Gastrocnemius medialis (tissue), 4 donors: ENCODE results near the gene SMIM13. TPM values are rescaled to one million over a fixed set of nuclear protein-coding genes. Genes with fewer than 3 reads are reported as not detected.
A peak's percentile ranks its signal among the peaks of the same experiment; 100 is the strongest.

ENCODE experiments used
- ATAC-seq, 2 donors: fragments of 150-250 bp; one replicate each; pipeline ENCODE4 v1.9.1; 2016
- DNase-seq, 2 donors: peaks; one replicate each; pipeline ENCODE4 v3.0.0-alpha.2; 2019
- H3K27ac ChIP-seq, 4 donors: fragments of 200-600 bp; sonication (generic); 1 replicate in 1 of 4; 2 replicates in 3 of 4; pipeline ENCODE4 v1.5.1; 2016 to 2018; ENCODE audit warnings: mild to moderate bottlenecking in 2 of 4, moderate library complexity in 1 of 4
- H3K27me3 ChIP-seq, 3 donors: fragments of 200-600 bp; sonication (generic) in 2 of 3; 1 replicate in 1 of 3; 2 replicates in 2 of 3; pipeline versions ENCODE4 v1.5.1 to v1.6.0; 2016 to 2019; ENCODE audit warnings: mild to moderate bottlenecking in 1 of 3, moderate library complexity in 1 of 3
- H3K36me3 ChIP-seq, 2 donors: fragments of 200-600 bp; sonication (generic) in 1 of 2; one replicate each; pipeline ENCODE4 v1.5.1; 2017 to 2018
- H3K4me1 ChIP-seq, 2 donors: fragments of 200-600 bp; sonication (generic) in 1 of 2; one replicate each; pipeline ENCODE4 v1.5.1; 2016 to 2017; ENCODE audit warnings: mild to moderate bottlenecking in 2 of 2
- H3K4me3 ChIP-seq, 4 donors: fragments of 200-600 bp; sonication (generic) in 3 of 4; 1 replicate in 1 of 4; 2 replicates in 3 of 4; pipeline ENCODE4 v1.5.1; 2016 to 2019; ENCODE audit warnings: mild to moderate bottlenecking in 2 of 4
- H3K9me3 ChIP-seq, 3 donors: fragments of 200-600 bp; sonication (generic) in 2 of 3; 1 replicate in 1 of 3; 2 replicates in 2 of 3; pipeline ENCODE4 v1.5.1; 2016 to 2019
- POLR2A ChIP-seq, 2 donors: fragments of 450-650 bp; IDR thresholded peaks; one replicate each; pipeline ENCODE4 v1.6.1; 2017; ENCODE audit warnings: antibody characterized with exemption in 2 of 2, mild to moderate bottlenecking in 2 of 2, moderate library complexity in 2 of 2
- in situ Hi-C, 4 donors: fragments of 200-750 bp; cut with MboI; loops; one replicate each; pipeline versions ENCODE4 v1.15.0 to v1.8.0; 2017; ENCODE audit warnings: low sequenced_read_pairs in 4 of 4
- intact Hi-C: fragments of 100-400 bp; cut with DNase I; formaldehyde crosslinking; loops from one replicate; pipeline ENCODE4 v1.15.1; 2023; ENCODE audit warnings: low total_unique reads
- total RNA-seq, 4 donors: library from RNA; depleted of rRNA; stranded (reverse); fragments of >200 nt; gene quantifications; one replicate each; pipeline versions ENCODE4 v1.1.0 to v1.2.3, GENCODE V29; 2016
- TF ChIP-seq, protein P1 (sequence below), 5 experiments: fragments of 450-650 bp in 3 of 5; fragments of 200-600 bp in 2 of 5; sonication (generic) in 2 of 5; IDR thresholded peaks in 4 of 5; conservative IDR thresholded peaks in 1 of 5; 1 replicate in 4 of 5; 2 replicates in 1 of 5; pipeline ENCODE4 v1.5.1; 2016 to 2019; ENCODE audit warnings: antibody characterized with exemption in 5 of 5, mild to moderate bottlenecking in 3 of 5, moderate library complexity in 3 of 5

The SMIM13 gene
- total RNA-seq, 4 donors from 2014 or later, result 9.9 to 12.8 (median 12.3) TPM

DNA sequence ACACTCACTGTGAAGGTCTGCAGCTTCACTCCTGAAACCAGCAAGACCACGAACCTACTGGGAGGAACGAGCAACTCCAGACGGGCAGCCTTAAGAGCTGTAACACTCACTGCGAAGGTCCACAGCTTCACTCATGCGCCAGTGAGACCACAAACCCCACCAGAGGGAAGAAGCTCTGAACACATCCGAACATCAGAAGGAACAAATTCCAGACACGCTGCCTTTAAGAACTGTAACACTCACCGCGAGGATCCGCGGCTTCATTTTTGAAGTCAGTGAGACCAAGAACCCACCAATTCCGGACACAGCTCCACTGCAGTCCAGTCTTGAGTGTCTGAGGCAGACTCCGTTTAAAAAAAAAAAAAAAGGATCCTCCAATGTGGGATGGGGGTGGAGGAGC lies 78.3 kb downstream of the SMIM13 start:
- intact Hi-C loops, result loop anchor here (1.0 to 5.0 kb wide), 3 partner anchors 60 to 324 kb away; partner anchors contain the start of gene NEDD9
- Histone ChIP-seq H3K4me1 (peaks cover 0 to 5% of the 10 kb centered on the region in 2 donors), H3K4me3 (no peak overlapping the region), H3K36me3 (no peaks in the 10 kb centered on the region), H3K27ac (no peak overlapping the region), H3K9me3 (no peaks in the 10 kb centered on the region), H3K27me3 (no peaks in the 10 kb centered on the region)
- ATAC-seq (no peak), DNase-seq (no peak)
- TF ChIP-seq, protein P1, sequence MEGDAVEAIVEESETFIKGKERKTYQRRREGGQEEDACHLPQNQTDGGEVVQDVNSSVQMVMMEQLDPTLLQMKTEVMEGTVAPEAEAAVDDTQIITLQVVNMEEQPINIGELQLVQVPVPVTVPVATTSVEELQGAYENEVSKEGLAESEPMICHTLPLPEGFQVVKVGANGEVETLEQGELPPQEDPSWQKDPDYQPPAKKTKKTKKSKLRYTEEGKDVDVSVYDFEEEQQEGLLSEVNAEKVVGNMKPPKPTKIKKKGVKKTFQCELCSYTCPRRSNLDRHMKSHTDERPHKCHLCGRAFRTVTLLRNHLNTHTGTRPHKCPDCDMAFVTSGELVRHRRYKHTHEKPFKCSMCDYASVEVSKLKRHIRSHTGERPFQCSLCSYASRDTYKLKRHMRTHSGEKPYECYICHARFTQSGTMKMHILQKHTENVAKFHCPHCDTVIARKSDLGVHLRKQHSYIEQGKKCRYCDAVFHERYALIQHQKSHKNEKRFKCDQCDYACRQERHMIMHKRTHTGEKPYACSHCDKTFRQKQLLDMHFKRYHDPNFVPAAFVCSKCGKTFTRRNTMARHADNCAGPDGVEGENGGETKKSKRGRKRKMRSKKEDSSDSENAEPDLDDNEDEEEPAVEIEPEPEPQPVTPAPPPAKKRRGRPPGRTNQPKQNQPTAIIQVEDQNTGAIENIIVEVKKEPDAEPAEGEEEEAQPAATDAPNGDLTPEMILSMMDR (IDR thresholded peaks at IDR 0.05 in 4 of 5, conservative IDR thresholded peaks at IDR 0.05 in 1 of 5), result no peak
- TF ChIP-seq POLR2A (IDR thresholded peaks at IDR 0.05), result no peak
- in situ Hi-C loops, result loop anchor here in 3 of 4 donors (10.0 kb wide), 1 partner anchor 323 kb away; no protein-coding TSS in a partner anchor

DNA sequence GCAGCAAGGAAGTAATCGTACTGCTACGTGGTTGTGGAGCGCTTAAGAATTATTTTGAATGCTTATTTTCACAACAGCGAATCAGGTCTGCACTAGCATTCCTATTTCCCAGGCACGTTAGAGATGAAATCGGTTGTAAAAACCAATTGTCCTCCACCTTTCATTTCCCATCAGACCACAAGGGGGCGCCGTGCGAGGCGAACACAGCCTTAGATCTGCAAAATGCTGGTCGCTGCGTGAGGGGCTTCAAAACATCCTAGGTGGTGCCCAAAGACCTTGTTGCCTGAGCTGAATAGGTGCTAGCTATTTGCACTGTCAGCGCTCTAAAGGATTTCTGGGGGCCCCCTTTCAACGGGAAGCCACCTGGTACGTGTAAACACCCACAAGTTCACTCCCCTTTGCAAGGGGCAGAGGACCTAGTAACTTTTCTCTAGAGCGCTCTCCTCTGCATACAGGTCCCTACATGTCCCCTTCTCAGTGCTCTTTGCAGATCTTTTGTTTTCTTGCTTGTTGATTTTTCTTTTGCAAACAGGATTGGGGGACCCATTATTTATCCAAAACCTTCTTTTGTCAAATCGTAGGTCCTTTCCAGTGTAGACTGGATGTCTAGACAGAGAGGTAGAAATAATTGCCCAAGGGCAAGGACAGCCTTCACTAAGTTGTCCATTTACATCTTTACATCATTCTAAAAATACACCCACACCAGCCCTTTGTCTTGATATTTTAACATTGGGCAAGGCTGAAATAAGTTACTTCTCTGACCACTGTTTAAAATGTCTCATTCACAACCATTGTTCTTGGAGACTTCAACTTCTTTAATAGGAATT lies 79.1 kb downstream of the SMIM13 start:
- Histone ChIP-seq H3K4me1 (peaks cover 0 to 5% of the 10 kb centered on the region in 2 donors), H3K4me3 (no peak overlapping the region), H3K9me3 (no peaks in the 10 kb centered on the region), H3K27ac (no peak overlapping the region), H3K27me3 (no peaks in the 10 kb centered on the region), H3K36me3 (no peaks in the 10 kb centered on the region)
- intact Hi-C loops, result loop anchor here (1.0 to 5.0 kb wide), 3 partner anchors 60 to 324 kb away; partner anchors contain the start of gene NEDD9
- ATAC-seq (peak in 1 of 2 donors; percentile 50), DNase-seq (peak in 1 of 2 donors; percentile 11)
- in situ Hi-C loops, result loop anchor here in 3 of 4 donors (10.0 kb wide), 1 partner anchor 322 kb away; no protein-coding TSS in a partner anchor
- no peak for TF ChIP-seq POLR2A (IDR thresholded peaks at IDR 0.05)
- TF ChIP-seq, protein P1 (IDR thresholded peaks at IDR 0.05 in 4 of 5, conservative IDR thresholded peaks at IDR 0.05 in 1 of 5), result peak; percentile 63 to 85 (median 76)

DNA sequence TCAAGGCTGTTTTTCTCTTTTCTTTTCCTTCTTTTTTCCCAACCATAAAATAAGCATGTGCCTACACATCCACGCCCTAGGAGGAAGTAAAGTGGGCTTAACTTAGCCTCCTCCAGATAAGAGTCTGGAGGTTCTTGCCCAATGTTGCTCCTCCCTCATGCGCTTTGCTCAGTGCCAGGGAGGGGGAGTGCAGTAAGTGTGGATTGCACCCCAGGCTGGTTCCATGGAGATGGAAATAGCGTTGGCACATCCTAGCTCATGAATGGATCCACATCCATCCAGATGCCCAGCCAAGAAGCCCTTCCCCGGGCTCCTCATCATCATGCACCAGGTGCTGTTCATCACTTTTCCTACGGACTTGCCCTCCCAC lies 80.6 kb downstream of the SMIM13 start:
- DNase-seq (no peak), ATAC-seq (no peak)
- Histone ChIP-seq H3K4me1 (peaks cover 0 to 5% of the 10 kb centered on the region in 2 donors), H3K27me3 (no peaks in the 10 kb centered on the region), H3K36me3 (no peaks in the 10 kb centered on the region), H3K27ac (no peak overlapping the region), H3K9me3 (no peaks in the 10 kb centered on the region), H3K4me3 (no peak overlapping the region)
- in situ Hi-C loops, result loop anchor here in 3 of 4 donors (10.0 kb wide), 1 partner anchor 321 kb away; no protein-coding TSS in a partner anchor
- TF ChIP-seq, protein P1 (IDR thresholded peaks at IDR 0.05 in 4 of 5, conservative IDR thresholded peaks at IDR 0.05 in 1 of 5), result no peak
- no peak for TF ChIP-seq POLR2A (IDR thresholded peaks at IDR 0.05)
- intact Hi-C loops, result loop anchor here (5.0 kb wide), 1 partner anchor 58 kb away; the partner anchor contains the start of gene NEDD9

DNA sequence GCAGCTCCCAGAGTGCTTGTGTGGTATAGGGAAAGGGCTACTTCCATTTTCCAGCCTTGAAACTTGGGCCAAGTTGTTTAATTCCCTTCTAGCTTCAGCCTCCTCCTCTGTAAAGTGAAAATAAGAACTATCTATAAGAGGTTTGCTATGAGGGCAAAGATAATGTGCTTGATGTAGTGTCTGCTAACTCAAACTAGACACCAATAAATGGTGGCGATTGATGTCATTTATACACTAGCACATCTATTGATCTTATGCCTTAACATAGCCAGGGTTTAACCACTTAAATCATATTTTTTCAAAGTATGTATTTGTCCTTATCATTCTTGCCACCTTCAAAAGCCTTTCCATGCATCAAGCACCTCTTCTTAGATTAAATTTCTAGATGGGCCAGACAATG lies 83.6 kb downstream of the SMIM13 start:
- no peak overlapping the region for H3K27ac ChIP-seq
- TF ChIP-seq, protein P1 (IDR thresholded peaks at IDR 0.05 in 4 of 5, conservative IDR thresholded peaks at IDR 0.05 in 1 of 5), result no peak
- no peak for TF ChIP-seq POLR2A (IDR thresholded peaks at IDR 0.05)
- in situ Hi-C loops, result loop anchor here in 3 of 4 donors (10.0 kb wide), 1 partner anchor 318 kb away; no protein-coding TSS in a partner anchor

More for the DNA sequence above, 83.6 kb downstream of the SMIM13 start:
- Histone ChIP-seq H3K9me3 (no peaks in the 10 kb centered on the region), H3K4me1 (peaks cover 0 to 5% of the 10 kb centered on the region in 2 donors), H3K36me3 (no peaks in the 10 kb centered on the region), H3K4me3 (no peak overlapping the region), H3K27me3 (no peaks in the 10 kb centered on the region)
- ATAC-seq, result no peak
- intact Hi-C loops, result no loop called here
- DNase-seq, result no peak
